ENCODE results near the gene KCNIP2. TPM values are rescaled to one million over a fixed set of nuclear protein-coding genes. Genes with fewer than 3 reads are reported as not detected.
"Not testable (repeated sequence)": the region's sequence is repeated elsewhere in the genome, so short reads cannot be mapped to it uniquely, and the experiment has no call there.

The KCNIP2 gene
- total RNA-seq, 2 experiments from 2014 or later: 4.3 to 7.3 TPM

GRCh38 chr10:101793526-101793925, 50.1 kb downstream of the KCNIP2 start:
- POLR2A ChIA-PET: interaction anchor here (0.7 kb wide), 1 partner anchor 261 kb away, joined by 3 read pairs; no protein-coding TSS in a partner anchor
- peaks cover 98% of the 10 kb centered on the region for H3K36me3 ChIP-seq (ENCODE audit: insufficient read depth, low read length)

GRCh38 chr10:101789686-101790085, 53.9 kb downstream of the KCNIP2 start:
- Histone ChIP-seq H3K9me3 (ENCODE audit: low read length) (no peaks in the 10 kb centered on the region), H3K4me1 (ENCODE audit: insufficient read depth, low read length, poor library complexity, severe bottlenecking) (no peaks in the 10 kb centered on the region), H3K79me2 (ENCODE audit: insufficient read depth, low read depth, low read length) (no peaks in the 10 kb centered on the region), H3K27ac (ENCODE audit: low read depth, low read length, poor library complexity, severe bottlenecking) (no peak overlapping the region), H3K4me2 (ENCODE audit: low read length) (no peak overlapping the region), H3K36me3 (ENCODE audit: insufficient read depth, low read length) (peaks cover 94% of the 10 kb centered on the region), H4K20me1 (ENCODE audit: insufficient read depth, low read length) (0 out of 2 replicates have a peak, but pooled peaks cover 2% of the 10 kb centered on the region), H3K9me2 (ENCODE audit: insufficient read depth, low read length) (no peaks in the 10 kb centered on the region), H2AFZ (ENCODE audit: low read length) (no peak overlapping the region), H3K4me3 (ENCODE audit: low read depth, low read length, poor library complexity, severe bottlenecking) (no peak overlapping the region)
- BruUV-seq (replicated peaks): no TSS peak
- ChIA-PET CTCF (ENCODE audit: unreplicated experiment) (no interaction called here), POLR2A (interaction anchor here (0.7 kb wide), 2 partner anchors 482 to 1387 kb away, joined by 5 to 6 read pairs; no protein-coding TSS in a partner anchor)
- DNase-seq (ENCODE audit: low spot score): no peak
- intact Hi-C loops (cut with micrococcal nuclease; ENCODE audit: unreplicated experiment): loop anchor here (10.0 kb wide), 1 partner anchor 575 kb away; no protein-coding TSS in a partner anchor
- TF ChIP-seq CTCF (conservative IDR thresholded peaks at IDR 0.05; ENCODE audit: low read length) (no peak), EZH2phosphoT487 (IDR thresholded peaks at IDR 0.05; ENCODE audit: borderline replicate concordance, low read depth, low read length) (no peak)

More at GRCh38 chr10:101793526-101793925, 50.1 kb downstream of the KCNIP2 start:
- no peaks in the 10 kb centered on the region for H3K4me1 ChIP-seq (ENCODE audit: insufficient read depth, low read length, poor library complexity, severe bottlenecking)
- no peak overlapping the region for H3K27ac ChIP-seq (ENCODE audit: low read depth, low read length, poor library complexity, severe bottlenecking)
- no peak overlapping the region for H3K4me3 ChIP-seq (ENCODE audit: low read depth, low read length, poor library complexity, severe bottlenecking)
- H3K9me2 ChIP-seq (ENCODE audit: insufficient read depth, low read length): no peaks in the 10 kb centered on the region
- no peak for DNase-seq (ENCODE audit: low spot score)
- peaks cover 11% of the 10 kb centered on the region; the same call in 1 of the 2 replicates for H4K20me1 ChIP-seq (ENCODE audit: insufficient read depth, low read length)
- H3K4me2 ChIP-seq (ENCODE audit: low read length): no peak overlapping the region
- peaks cover 12% of the 10 kb centered on the region for H3K79me2 ChIP-seq (ENCODE audit: insufficient read depth, low read depth, low read length)
- no TSS peak for BruUV-seq (replicated peaks)
- H3K9me3 ChIP-seq (ENCODE audit: low read length): no peaks in the 10 kb centered on the region
- CTCF ChIA-PET (ENCODE audit: unreplicated experiment): no interaction called here
- TF ChIP-seq CTCF (conservative IDR thresholded peaks at IDR 0.05; ENCODE audit: low read length): no peak
- no peak for TF ChIP-seq EZH2phosphoT487 (IDR thresholded peaks at IDR 0.05; ENCODE audit: borderline replicate concordance, low read depth, low read length)
- no peak overlapping the region for H2AFZ ChIP-seq (ENCODE audit: low read length)
- intact Hi-C loops (cut with micrococcal nuclease; ENCODE audit: unreplicated experiment): no loop called here

GRCh38 chr10:101789231-101789630, 54.4 kb downstream of the KCNIP2 start:
- H3K79me2 ChIP-seq (ENCODE audit: insufficient read depth, low read depth, low read length); H2AFZ ChIP-seq (ENCODE audit: low read length); H3K4me3 ChIP-seq (ENCODE audit: low read depth, low read length, poor library complexity, severe bottlenecking); BruUV-seq (replicated peaks); H4K20me1 ChIP-seq (ENCODE audit: insufficient read depth, low read length); H3K27ac ChIP-seq (ENCODE audit: low read depth, low read length, poor library complexity, severe bottlenecking); POLR2A ChIA-PET; CTCF ChIA-PET (ENCODE audit: unreplicated experiment); H3K9me3 ChIP-seq (ENCODE audit: low read length); H3K4me1 ChIP-seq (ENCODE audit: insufficient read depth, low read length, poor library complexity, severe bottlenecking); DNase-seq (ENCODE audit: low spot score); H3K4me2 ChIP-seq (ENCODE audit: low read length); H3K9me2 ChIP-seq (ENCODE audit: insufficient read depth, low read length): not testable (repeated sequence)
- intact Hi-C loops (cut with micrococcal nuclease; ENCODE audit: unreplicated experiment): loop anchor here (10.0 kb wide), 1 partner anchor 574 kb away; no protein-coding TSS in a partner anchor
- peaks cover 94% of the 10 kb centered on the region for H3K36me3 ChIP-seq (ENCODE audit: insufficient read depth, low read length)
